NCI-H446 treated with DMSO at 0.1 percent for 48 hours (cell line): Measurements from ENCODE around the gene TMEM196.

Experiments used
- DNase-seq: peaks from one replicate; lab custom pipeline; 2025; lab: John Stamatoyannopoulos, UW

The TMEM196 gene

GRCh38 chr7:19772841-19773760, at the start of gene TMEM196:
Gene TMEM196, minus strand, starts transcription at chr7:19773617. Its CDS starts 921 bp downstream, at chr7:19772696.
- no peak for DNase-seq

DNA sequence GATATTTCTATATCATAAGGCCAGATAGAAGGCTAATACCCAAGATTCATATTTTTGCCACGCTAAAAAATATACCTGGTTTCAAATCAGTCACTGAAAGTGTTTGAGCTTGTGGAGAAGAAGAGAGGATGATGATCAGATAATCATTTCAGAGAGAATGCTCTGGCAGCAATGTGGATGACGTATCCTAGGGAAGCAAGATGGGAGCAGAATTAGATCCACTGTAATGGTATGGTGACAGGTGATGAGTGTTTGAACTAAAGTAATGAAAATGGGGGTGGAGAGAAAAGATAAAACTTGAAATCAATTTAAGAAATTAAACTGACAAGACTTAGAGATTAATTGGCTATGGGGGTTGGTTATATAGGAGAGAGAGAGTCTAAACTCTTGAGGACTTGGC, 42.7 kb upstream of the TMEM196 start:
- no peak for DNase-seq

DNA sequence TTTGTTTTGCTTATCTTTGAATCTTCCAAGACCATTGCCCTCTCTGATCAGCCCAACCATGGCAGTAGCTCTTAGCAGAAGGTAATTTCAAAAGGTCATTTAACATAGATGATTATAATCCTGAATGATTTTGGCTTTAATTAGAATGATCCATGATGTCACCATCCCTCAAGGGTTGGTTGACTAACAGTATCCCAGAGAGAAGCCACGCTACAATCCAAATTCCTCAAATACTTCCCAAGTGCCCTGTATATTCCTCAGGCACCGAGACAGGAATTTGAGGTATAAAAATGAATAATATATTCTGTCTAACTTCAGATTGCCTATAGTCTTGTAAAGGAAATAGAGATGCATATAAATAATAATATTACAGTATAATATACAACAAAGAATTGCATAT, 42.1 kb upstream of the TMEM196 start:
- no peak for DNase-seq

DNA sequence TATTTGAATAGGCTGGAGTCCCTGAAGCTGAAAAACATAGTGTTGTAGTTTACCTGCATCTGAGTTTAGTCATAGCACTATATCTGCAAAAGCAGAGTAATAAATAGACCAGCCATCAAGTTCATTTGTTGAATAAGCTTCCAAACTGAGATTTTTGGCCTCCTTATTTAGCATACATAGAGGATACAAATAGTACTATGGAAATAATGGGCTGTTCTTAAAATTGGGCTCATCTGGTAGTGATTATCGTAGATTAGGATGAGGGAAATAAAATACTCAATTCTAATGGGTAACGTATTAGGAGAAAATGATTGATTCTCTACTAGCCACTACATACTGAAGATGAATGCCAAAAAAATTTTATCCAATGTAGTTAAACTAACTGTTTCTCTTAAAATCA, 41.4 kb upstream of the TMEM196 start:
- DNase-seq, result no peak

DNA sequence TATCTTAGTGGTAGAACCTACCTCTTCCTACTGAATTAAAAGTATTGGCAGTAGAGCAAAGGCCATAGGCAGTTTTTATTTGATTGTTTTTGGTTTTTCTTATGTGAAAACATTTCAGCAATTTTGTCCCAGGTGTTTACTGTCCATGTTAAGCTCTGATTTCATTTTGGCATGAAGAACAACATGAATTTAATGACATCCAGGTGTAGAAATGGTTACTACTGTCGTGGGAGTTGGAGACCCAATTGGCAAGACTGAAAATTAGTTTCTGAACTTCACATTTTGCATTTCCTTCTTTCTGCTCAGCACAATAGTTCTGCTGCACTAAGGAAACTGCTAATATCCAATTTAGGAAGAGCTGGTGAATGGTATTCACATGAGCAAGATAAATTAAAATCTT, 38.0 kb upstream of the TMEM196 start:
- DNase-seq, result no peak

- DNase-seq, result no peak
Measured at GRCh38 chr7:19798986-19799385, 25.6 kb upstream of the TMEM196 start.

DNA sequence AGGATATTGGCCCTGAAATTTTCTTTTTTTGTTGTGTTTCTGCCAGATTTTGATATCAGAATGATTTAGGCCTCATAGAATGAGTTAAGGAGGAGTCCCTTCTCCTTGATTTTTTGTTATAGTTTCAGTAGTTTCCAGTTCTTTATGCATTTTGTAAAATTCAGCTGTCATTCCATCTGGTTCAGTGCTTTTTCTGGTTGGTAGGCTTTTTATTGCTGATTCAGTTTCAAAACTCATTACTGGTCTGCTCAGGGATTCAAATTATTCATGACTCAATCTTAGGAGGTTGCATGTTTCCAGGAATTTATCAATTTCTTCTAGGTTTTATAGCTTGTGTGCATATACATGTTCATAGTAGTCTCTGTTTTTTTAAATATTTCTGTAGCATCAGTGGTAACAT, 10.1 kb upstream of the TMEM196 start:
- no peak for DNase-seq

- DNase-seq, result no peak
Measured at GRCh38 chr7:19776981-19777380, 3.6 kb upstream of the TMEM196 start.

- DNase-seq, result no peak
Measured at GRCh38 chr7:19775578-19775977, 2.2 kb upstream of the TMEM196 start.

DNA sequence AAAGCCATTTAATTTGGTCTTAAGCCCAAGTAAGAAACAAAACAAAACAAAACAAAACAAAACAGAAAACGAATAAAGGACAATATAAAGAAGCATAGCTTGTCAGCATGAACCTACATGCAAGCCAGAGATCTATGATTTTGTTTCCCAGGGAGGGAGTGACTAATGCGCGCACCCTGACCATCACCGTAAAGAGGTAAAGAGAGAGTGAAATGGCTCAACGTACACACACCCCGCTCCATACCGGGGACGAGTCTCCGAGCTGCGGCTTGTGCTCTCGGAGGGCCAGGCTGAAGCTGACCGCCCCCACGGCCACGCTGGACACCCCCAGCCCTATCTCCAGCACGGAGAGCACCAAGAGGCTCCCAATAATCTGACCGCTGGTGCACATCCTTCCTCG, 1.1 kb downstream of the TMEM196 start:
- DNase-seq, result no peak

DNA sequence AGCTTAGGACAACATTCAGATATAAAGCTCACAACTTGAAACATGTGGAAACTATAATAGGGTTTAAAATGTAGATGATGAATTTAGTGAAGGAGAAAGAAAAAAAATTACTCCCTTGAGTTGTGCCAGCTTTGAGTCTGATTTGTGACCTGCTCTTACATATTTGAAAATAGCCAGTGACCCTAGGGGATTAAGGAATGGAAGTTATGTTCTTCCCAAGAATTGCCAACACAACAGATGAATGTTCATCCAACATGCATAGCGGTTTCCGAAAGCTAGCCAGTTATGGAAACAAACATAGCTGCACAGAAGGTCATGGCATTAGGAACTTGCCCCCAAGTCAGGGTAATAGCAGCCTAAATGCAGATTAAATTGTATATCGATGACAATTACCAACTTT, 10.8 kb downstream of the TMEM196 start:
- DNase-seq, result no peak

GRCh38 chr7:19754521-19755116, 18.8 kb downstream of the TMEM196 start:
- peak; percentile 47 for DNase-seq

DNA sequence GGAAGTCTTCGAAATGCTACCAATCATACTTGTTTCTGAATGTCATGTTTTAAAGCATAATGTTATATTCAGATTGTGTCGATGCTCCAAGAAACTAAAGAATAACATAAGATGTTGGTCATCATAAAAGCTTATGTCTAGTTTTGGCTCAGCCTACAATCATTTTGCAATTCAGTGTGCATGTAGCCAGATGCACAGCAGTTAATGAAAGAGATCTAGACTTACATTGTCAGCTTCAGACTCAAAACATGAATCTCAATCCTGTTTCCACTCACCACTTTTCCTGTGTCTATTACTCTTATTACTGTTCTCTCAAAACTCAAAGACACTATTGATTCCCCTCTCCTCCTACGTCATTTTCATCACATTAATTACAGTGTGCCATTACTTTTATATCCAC, 21.4 kb downstream of the TMEM196 start:
- no peak for DNase-seq

GRCh38 chr7:19749658-19750057, 23.8 kb downstream of the TMEM196 start:
- no peak for DNase-seq

DNA sequence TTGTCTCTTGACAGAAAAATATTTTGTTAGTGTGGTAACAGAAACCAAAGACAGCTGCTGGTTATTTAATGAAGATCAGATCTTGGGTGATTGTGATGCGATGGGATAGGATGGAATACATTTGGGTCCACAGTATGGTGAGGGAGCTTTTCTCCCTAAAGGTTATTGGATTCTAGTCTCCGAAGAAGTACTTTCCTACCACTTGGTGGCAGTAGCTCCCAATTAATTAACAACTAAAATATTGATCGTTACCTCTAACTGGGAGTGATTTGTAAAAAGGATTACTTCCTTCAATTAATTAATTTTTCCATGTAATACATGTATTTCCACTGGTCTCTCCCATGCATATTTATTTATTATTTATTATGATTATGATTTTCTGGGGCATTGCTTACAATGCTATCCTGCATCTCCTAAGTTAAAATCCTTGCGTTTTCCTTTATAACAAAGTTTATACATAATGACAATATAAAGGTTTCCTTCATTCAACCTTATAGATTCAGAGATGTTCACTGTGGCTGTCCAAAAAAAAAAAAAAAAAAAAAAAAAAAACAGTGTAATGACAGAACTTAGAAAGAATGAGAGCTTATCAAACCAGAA, 25.6 kb downstream of the TMEM196 start:
- DNase-seq, result peak; percentile 44

- DNase-seq, result no peak
Measured at GRCh38 chr7:19744075-19744474, 29.3 kb downstream of the TMEM196 start.

DNA sequence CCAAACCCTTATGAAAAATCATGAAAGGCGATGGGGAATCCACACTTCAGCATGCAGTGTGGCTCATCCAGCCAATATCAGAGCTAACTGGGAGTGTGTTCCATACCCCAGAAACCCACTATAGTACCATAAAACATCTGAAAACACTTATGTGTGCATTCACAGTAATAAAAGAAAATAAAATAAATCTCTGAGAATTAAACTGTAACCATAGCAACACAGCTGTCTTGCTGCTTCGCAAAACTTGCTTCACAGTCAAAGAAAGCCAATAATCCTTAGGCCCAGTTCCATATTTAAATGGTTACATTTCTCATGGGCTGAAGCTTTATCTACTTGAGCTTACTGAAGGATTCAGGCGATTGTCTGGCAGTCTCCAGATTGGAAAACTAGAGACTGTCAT, 44.7 kb downstream of the TMEM196 start:
- no peak for DNase-seq

DNA sequence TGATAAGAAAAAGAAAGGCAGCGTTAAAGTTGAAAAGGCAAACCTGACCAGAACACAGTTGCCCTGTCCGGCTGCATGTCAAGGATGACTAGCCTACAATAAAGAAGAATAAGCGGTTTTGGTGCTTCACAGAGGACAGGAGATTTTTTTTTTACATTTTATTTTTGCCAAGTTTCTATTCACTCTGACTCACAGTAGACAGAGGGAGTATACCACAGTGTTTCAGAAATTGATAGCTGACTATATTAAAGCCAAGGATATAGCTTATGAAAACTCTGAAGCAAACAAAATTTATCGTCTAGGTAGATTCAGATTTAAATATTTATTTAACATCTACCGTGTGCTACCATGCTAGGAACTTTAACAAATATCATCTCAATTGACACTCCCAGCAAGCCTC, 47.6 kb downstream of the TMEM196 start:
- DNase-seq, result no peak

DNA sequence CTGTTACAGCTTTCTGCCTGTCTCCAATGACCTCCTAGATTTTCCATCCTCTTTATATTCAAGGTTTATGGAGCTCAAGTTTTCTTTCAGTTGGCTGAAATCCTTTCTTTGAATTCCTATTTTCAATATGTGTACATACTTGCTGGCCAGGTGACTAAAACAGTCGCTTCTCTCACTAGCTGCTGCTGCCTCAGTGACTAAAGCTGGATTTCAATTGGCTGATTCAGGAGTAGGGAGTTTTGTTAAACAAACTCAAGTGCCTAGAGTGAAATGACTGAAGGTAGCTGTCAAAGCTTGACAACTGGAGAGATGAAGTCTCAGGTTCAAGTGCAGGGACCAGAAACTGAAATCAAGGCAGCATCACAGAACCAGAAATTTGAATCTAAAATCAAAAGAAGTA, 57.9 kb downstream of the TMEM196 start:
- DNase-seq, result no peak

DNA sequence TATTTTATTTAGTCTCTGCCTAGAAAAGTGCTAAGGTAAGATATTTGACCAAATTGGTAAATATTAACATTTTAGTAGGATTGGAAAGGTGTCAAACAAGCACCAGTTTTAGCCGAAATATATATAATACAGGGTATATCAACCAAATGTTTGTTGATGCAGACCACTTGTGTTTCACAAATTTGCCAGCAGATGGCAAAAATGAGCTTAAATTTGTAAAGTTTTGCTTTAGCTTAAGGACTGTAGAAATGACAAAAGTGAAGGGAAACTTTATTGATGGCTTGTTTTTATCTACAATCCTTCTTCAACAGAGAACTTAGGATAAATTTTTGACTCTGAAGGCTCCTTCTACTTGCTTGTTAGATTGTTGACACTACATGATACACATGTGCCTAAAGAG, 59.7 kb downstream of the TMEM196 start:
- DNase-seq, result peak; percentile 47

- no peak for DNase-seq
Measured at GRCh38 chr7:19709249-19709578, 64.2 kb downstream of the TMEM196 start.

DNA sequence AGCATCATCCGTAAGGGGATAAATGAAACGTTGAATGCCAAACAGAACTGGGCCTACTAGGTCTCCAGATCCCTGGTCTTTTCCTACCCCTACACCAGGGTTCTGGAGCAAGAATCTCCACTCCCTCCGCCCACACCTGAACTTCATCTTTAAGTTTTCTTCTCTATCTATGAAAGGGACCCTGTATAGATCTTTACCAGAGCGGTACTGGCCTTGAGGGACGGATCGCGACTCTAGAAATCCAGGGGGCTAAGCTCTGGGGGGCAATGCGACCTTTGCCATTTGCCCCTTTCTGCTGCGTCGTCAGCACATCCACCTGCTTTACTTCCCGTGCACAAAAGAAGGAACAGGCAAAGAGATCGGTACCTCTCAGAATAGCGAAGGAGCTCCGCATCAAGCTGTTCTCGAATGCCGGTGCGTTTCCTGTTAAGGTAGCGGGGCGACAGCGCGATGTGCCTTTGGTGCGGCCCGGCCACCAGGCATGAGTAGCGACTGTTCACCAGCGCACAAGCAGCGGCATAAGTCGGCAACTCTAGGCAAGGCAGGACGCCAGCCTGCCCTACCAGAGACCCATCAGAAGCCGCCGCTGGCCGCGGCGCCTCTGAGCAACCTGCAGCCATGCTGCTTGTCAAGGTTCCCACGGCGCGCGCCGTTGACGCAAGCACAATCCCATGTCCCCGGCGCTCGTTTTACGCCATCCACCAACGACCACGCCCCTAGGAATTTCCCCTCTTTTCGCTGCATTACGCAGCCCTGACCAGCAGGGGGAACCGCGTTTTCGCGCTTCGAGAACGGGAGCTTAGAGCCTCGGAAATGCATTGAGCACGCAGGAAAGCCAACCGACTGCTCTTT, 64.8 kb downstream of the TMEM196 start, which contains the start of gene POLR1F:
TSS of gene POLR1F (minus strand) at position 641 of the 852 bp plus-strand sequence. CDS start at position 620, 21 bp downstream.
- DNase-seq, result peak; percentile 89
